GM23338 (cell line): ENCODE data around the gene FAM81A.

Source experiments
- CREB1 ChIP-seq: fragments of 250-450 bp; sonication (Bioruptor Pico); IDR thresholded peaks from 2 replicates; pipeline ENCODE4 v1.5.0; 2020; ENCODE audit warnings: low read depth, mild to moderate bottlenecking, moderate library complexity
- ETS1 ChIP-seq: IDR thresholded peaks from 2 replicates; pipeline ENCODE4 v1.6.1; 2016; ENCODE audit warnings: antibody characterized with exemption
- EZH2 ChIP-seq: fragments of 200-600 bp; sonication (generic); IDR thresholded peaks from one replicate; pipeline ENCODE4 v1.8.0; 2017; ENCODE audit warnings: antibody characterized with exemption, mild to moderate bottlenecking, low read depth; ENCODE audit not compliant: unreplicated experiment
- EZH2phosphoT487 ChIP-seq: fragments of 200-600 bp; sonication (generic); IDR thresholded peaks from one replicate; pipeline ENCODE4 v1.8.1; 2018; ENCODE audit warnings: antibody characterized with exemption; ENCODE audit not compliant: unreplicated experiment
- JUNB ChIP-seq: IDR thresholded peaks from one replicate; pipeline ENCODE4 v1.6.1; 2016; ENCODE audit warnings: antibody characterized with exemption; ENCODE audit not compliant: unreplicated experiment
- NANOG ChIP-seq: IDR thresholded peaks from 2 replicates; pipeline ENCODE4 v1.6.1; 2016; ENCODE audit warnings: antibody characterized with exemption, borderline replicate concordance
- POLR2AphosphoS5 ChIP-seq: IDR thresholded peaks from 2 replicates; pipeline ENCODE4 v1.6.1; 2016; ENCODE audit warnings: antibody characterized with exemption, low read depth
- REST ChIP-seq: IDR thresholded peaks from one replicate; pipeline ENCODE4 v1.6.1; 2018; ENCODE audit warnings: antibody characterized with exemption; ENCODE audit not compliant: unreplicated experiment
- STAT1 ChIP-seq: IDR thresholded peaks from one replicate; pipeline ENCODE4 v1.6.1; 2016; ENCODE audit warnings: antibody characterized with exemption; ENCODE audit not compliant: unreplicated experiment
- ZNF114 ChIP-seq: fragments of 250-450 bp; sonication (Bioruptor Pico); IDR thresholded peaks from 2 replicates; pipeline ENCODE4 v1.5.0; 2020; ENCODE audit warnings: mild to moderate bottlenecking, moderate library complexity
- TF ChIP-seq, protein P1 (sequence below), 2 experiments: fragments of 200-600 bp in 1 of 2; sonication (generic) in 1 of 2; conservative IDR thresholded peaks; 2 replicates each; pipeline versions ENCODE4 v1.5.1 to v1.6.1; 2016 to 2017; ENCODE audit warnings: antibody characterized with exemption in 2 of 2, low read depth in 2 of 2, mild to moderate bottlenecking in 2 of 2, moderate library complexity in 1 of 2

DNA sequence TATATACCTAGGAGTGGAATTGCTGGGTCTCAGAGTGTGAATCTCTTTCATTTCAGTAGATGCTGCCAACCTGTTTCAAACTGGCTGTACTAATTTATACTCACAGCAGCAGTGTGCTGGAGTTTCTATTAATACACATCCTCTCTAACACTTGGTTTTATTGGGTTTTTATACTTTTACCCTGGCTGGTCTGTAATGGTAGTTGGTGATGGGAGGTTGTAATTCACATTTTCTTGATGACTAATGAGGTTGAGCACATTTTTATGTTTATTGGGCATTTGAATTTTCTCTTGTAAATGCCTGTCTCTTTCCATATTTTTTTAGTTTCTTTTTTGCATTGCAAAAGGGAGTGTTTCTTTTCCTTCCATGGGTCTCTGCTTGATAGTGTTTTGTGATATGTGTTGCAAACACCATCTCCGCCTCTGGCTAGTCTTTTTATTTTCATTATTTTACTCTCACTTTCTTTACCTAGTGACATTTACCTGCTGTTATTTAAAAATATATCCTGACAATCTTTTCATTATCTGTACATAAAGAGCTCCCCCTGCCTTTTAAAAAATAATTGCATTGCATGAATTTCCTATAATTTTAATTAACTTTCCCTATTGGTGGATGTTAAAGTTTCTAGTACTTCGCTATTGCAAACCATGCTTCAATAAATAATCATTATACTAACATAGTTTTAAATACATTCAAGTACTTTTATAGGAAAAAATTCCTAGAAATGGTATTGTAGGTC lies 124.6 kb downstream of the FAM81A start:
- no peak for TF ChIP-seq EZH2phosphoT487
- TF ChIP-seq, protein P1, sequence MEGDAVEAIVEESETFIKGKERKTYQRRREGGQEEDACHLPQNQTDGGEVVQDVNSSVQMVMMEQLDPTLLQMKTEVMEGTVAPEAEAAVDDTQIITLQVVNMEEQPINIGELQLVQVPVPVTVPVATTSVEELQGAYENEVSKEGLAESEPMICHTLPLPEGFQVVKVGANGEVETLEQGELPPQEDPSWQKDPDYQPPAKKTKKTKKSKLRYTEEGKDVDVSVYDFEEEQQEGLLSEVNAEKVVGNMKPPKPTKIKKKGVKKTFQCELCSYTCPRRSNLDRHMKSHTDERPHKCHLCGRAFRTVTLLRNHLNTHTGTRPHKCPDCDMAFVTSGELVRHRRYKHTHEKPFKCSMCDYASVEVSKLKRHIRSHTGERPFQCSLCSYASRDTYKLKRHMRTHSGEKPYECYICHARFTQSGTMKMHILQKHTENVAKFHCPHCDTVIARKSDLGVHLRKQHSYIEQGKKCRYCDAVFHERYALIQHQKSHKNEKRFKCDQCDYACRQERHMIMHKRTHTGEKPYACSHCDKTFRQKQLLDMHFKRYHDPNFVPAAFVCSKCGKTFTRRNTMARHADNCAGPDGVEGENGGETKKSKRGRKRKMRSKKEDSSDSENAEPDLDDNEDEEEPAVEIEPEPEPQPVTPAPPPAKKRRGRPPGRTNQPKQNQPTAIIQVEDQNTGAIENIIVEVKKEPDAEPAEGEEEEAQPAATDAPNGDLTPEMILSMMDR (conservative IDR thresholded peaks at IDR 0.05; ENCODE audit: low read depth in 2 of 2): 0 out of 4 replicates have a peak, but pooled peaks of 1 of the 2 experiments have one; percentile 30
- no peak for TF ChIP-seq EZH2
- TF ChIP-seq POLR2AphosphoS5: no peak
- no peak for TF ChIP-seq STAT1
- no peak for TF ChIP-seq REST
- no peak for TF ChIP-seq CREB1 (CRISPR knock-in tag)
- no peak for TF ChIP-seq ZNF114 (CRISPR knock-in tag)
- no peak for TF ChIP-seq JUNB
- no peak for TF ChIP-seq ETS1
- no peak for TF ChIP-seq NANOG
